Islet precursor cell (in vitro differentiated cells): ENCODE measurements around the gene EFHC2.

ENCODE experiments used
- DNase-seq: peaks from one replicate; pipeline ENCODE4 v3.0.0-alpha.2; 2018

Gene EFHC2

DNA sequence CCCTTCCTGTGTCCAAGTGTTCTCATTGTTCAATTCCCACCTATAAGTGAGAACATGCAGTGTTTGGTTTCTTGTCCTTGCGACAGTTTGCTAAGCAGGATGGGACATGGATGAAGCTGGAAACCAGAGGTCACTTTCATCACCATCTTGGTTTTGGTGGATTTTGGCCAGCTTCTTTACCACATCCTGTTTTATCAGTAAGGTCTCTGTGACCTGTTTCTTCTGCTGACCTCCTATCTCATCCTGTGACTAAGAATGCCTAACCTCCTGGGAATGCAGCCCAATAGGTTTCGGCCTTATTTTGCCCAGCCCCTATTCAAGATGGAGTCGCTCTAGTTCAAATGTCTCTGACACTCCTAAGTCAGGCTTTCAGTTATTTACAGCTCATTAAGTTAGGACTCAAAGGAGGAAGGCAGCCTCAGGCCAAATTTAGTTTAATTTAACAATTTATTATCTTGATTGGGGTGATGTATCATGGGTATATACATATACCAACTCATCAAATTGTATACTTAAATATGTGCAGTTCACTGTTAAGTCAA, 200.3 kb downstream of the EFHC2 start:
- no peak for DNase-seq

DNA sequence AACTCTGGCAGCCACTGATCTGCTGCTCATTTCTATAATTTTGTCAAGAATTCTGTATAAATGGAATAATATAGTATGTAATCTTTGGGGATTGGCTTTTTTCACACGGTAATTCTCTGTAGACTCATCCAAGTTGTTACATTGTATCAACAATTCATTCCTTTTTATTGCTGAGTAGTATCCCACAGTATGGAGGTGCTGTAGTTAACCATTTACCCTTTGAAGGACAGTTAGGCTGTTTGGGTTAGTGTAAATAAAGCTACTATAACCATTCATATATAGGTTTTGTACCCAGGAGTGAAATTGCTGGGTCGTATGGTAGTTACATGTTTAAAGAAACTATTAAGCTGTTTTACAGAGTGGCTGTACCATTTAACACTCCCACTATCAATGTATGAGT, 213.3 kb downstream of the EFHC2 start:
- DNase-seq, result no peak

DNA sequence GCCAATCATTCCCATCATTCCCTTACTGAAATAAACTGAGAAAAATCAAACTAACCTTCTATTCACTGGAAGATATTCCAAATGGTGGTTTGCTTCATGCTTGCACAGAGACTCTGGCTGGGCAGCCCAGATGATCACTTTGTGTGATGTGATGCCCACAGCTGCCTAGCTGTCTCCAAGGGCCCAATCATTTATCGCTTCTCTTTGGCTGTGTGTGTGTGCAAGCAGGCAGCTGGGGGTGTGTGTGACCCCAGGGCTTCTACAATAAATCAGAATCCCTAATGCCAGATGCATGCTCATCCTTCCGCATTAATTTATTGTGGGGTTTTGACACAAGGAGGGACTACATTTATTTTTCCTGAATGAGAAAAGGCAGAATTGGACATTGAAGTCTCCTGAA, 230.1 kb downstream of the EFHC2 start:
- no peak for DNase-seq

DNA sequence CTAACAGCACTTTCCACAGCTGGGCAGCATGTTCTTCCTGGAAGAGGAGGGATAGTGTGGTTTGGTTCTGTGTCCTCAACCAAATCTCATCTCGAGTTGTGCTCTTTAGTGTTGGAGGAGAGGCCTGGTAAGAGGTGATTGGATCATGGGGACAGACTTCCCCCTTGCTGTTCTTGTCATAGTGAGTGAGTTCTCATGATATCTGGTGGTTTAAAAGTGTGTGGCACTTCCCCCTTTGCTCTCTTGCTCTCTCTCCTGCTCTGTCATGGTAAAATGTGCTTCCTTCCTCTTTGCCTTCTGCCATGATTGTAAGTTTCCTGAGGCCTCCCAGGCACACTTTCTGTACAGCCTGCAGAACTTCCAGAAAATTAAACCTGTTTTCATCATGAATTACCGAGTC, 236.6 kb downstream of the EFHC2 start:
- DNase-seq, result no peak

DNA sequence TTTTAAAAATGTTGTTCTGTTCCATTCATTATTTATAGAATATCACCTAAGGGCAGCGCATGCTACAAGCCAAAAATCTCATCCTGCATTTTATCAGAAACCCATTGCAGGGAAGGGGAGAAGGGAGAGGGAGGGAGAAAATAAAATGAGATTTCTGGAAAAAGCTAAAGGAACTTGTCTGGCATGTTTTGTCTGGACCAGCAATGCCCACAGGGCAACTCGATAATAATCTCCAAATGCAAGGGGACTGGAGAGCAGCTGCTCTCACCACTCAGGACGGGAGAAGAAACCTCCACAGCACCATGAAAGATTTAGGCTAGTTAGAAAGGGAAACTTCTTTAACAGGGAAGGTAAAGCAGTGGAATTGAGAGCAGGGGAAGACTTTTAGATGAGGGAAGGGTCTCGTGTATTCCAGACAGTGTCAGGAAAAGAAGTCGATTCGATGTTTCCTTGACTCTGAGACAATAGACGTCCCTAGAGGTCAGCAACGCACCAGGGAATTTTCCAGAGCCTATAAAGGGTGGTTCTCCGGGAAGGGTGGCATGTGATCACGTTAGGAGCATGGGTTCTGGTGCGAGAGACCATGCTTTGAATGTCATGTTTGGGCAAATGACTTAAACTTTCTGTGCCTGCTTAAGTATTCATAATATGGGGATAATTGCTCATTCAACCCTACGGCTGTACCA, 238.1 kb downstream of the EFHC2 start:
- DNase-seq, result no peak

DNA sequence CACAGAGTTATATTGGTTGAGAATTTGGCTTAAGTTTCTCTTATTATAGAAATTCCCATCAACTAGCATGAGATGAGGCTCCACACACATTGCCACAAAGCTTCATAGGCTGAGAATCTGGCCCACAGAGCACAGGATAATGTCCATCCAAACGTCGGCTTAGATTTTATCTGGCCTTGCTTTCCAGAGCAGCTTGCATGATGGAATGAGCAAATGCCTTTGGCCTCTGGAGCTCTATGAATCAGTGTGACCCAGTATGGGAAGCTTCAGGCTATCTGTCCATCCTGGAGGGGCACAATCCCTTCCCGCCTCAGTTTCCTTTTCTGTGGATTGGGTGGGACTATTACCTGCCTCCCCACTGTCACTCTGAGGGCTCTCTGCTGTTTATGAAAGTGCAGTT, 238.8 kb downstream of the EFHC2 start:
- peak; percentile 63 for DNase-seq

DNA sequence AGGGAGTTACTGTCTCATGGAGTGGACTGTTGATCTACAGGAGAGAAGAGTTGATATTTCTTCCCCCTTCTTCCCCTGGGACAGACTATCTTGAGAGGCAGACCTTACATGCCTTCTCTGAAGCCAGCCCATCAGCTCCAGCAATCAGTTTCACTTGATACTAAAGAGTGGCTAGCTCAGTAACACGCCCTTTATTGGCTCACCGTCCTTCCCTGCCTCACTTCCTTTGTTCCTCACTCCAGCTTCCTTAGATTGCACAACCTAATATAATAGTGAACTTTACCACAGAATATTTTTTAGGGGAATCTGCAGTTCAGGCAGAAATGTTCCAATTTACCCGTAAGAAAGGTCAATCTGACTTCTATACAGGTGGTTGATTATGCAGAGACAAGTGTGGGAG, 242.2 kb downstream of the EFHC2 start:
- no peak for DNase-seq

DNA sequence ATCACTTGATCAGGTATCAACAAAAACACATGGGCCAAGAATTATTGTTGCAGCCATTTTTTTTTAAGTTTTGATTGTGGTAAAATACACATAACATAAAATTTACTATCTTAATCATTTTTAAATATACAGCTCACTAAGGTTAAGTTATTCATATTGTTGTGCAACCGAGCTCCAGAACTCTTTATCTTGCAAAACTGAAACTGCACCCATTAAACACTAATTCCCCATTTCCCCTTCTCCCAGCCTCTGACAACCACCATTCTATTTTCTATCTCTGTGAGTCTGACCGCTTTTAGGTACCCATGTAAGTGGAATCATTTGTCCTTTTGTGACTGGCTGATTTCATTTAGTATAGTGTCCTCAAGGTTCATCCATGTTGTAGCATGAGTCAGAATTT, 244.1 kb downstream of the EFHC2 start:
- no peak for DNase-seq
